GM19043 (cell line): ENCODE measurements around the gene LY6G6C.

Source experiments
- ATAC-seq: cut with Tn5 transposase; IDR thresholded peaks from one replicate; pipeline ENCODE4 v1.9.1; 2021; ENCODE audit warnings: low read depth; ENCODE audit not compliant: unreplicated experiment

The LY6G6C gene

DNA sequence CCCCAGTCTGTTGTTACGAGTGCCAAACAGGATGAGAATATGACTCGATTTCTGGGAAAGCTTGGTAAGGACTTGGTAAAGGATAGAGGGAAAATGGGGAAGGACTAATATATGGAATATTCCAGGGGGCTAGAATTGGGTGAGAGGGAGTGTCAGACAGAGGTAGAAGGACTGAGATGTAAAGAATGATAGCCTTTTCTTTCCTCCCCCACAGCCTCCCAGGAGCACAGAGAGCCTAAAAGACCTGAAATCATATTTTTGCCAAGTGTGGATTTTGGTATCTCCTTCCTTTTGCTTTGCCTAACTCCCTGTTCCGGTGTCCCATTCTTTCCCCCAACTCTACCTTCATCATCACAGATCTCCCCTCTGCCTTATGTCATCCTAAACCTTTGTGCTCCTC, 21.3 kb upstream of the LY6G6C start:
- no peak for ATAC-seq

DNA sequence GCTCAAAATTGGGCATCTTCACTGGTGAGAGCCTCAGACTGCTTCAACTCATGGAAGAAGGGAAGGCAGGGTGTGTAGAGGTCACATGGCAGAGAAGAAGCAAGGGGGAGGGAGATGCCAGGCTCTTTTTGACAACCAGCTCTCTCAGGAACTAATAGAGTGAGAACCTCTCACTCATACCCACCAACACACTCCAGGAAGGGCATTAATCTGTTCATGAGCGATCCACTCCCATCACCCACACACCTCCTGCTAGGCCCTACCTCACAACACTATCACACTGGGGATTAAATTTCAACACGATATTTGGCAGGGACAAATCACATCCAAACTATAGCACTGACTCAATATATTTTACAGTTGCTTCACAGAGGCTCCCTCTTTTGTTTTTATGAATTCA, 20.3 kb upstream of the LY6G6C start:
- ATAC-seq, result no peak

DNA sequence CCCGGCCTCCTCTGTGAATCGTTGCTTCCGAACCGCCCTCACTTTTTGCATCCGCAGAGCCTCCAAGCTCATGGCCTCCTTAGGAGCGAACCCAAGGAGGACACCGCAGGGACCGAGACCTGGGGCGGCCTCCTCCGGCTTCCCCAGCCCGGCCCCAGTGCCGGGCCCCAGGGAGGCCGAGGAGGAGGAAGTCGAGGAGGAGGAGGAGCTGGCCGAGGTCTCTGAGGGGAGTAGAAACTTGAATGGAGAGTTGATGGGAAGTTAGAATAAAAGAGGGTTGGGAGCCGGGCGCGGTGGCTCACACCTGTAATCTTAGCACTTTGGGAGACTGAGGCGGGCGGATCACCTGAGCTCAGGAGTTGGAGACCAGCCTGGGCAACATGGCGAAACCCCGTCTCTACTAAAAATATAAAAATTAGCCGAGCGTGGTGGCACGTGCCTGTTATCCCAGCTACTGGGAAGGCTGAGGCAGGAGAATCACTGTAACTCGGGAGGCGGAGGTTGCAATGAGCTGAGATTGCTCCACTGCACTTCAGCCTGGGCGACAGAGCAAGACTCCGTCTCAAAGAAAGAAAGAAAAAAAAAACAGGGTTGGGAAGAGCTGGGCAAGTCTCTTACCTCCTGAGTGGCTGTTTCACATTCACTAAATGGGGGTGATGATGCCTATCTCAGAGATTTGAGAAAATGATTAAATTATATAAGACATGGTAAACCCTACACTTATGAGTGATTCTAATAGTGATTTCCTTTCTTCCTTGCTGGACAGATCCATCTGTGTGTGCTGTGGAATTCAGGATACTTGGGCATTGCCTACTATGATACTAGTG, 19.1 kb upstream of the LY6G6C start:
- ATAC-seq, result no peak

DNA sequence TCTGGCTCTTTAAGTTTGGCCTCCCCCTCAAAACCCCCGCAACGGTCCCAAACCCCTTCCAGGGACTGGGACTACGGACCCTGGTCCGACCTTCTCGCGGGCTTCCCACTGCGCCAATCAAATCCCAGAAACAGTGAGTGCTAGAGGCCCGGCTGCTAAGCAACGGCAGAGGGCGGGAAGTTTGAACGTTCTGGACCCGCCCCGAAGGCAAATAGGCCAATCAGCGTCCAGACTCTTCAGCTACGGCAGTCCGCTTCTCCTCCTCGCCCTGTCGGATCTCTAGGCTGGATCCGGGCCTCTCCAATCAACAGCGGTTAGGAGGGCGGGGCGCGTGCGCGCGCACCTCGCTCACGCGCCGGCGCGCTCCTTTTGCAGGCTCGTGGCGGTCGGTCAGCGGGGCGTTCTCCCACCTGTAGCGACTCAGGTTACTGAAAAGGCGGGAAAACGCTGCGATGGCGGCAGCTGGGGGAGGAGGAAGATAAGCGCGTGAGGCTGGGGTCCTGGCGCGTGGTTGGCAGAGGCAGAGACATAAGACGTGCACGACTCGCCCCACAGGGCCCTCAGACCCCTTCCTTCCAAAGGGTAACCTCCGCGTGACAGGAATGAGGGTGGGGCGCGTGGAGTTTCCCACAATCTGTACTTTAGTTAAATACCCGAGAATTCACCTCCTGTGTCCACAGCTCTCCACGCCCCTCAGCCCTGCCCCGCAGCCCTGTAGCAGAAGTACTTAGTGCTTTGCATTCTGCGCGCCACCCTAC, 18.3 kb upstream of the LY6G6C start, which contains the start of gene MSH5:
Gene MSH5 (plus strand): TSS at position 367 of the 758 bp plus-strand sequence. CDS start 462 bp downstream, outside the sequence.
- peak; percentile 70 for ATAC-seq

DNA sequence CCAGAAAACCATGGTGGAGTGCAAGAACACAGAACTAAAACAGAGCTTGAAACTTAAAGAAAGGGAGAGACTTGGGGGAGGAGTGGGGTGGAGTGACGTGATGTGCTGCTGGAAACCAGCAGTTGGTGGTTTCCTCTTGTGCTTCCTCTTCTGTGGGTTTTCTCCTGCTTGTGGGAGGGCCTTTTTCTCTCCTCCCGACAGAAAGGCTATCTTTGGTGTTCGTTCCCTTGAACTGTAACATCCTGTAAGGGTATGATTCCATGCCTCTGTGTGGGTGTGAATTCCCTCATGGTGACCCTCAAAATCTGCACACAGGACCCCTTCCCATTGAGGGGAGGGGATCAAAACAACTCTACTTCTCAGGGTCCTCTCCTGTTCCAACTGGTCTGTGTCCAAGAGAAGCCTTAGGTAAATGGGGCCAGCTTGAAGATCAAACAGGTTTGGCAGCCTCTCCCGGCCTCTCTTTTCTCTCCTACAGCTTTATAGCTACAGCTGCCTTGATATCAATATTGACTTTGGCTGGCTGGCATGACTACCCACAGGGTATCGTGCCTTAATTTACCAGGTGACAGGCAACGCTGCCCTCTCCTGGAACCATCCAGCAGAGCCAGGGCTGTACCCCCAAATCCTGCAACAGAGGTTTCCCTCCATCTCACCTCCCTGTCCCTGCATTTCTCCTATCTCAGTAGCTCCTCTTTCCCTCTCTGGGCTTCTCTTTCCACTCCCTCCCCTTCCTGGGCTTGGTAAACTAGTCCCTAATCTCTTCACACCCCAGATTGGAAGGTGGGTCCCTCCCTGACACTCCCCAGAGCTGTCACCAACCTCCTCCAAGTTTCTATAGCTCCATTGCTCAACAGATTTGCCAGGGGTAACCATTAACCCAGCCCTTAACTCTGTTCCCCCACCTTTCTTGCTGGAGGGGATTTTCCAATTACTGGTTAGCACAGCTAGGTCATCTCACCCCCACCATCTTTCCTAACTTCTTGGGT, 16.7 kb upstream of the LY6G6C start:
- ATAC-seq, result no peak

DNA sequence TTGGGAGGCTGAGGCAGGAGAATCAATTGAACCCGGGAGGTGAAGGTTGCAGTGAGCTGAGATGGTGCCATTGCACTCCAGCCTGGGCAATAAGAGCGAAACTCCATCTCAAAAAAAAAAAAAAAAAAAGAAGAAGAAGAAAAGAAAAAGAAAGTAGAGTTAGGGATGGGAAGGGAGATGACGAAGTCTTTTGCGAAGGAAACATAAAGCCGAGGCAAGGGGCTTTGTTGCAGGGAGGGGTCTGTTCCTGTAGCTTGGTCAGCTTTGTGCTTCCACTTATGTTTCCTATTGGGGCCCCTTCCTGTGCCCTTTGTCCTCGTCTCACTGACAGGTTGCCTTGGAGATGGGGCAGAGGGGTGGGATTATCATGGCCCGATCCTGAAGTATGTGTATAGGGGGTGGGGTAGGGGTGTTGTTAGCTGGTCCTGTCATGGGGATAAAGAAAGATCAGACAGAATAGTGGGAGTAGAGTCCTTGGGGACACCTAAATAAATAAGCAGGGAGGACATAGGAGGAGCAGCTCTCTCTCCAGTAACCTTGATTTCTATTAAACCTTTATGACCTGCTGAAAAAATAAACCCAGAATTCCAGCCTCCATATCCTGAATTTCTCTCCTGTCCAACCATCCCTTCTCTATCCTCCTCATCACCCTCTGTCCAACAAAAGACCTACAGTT, 15.9 kb upstream of the LY6G6C start:
- ATAC-seq, result no peak

DNA sequence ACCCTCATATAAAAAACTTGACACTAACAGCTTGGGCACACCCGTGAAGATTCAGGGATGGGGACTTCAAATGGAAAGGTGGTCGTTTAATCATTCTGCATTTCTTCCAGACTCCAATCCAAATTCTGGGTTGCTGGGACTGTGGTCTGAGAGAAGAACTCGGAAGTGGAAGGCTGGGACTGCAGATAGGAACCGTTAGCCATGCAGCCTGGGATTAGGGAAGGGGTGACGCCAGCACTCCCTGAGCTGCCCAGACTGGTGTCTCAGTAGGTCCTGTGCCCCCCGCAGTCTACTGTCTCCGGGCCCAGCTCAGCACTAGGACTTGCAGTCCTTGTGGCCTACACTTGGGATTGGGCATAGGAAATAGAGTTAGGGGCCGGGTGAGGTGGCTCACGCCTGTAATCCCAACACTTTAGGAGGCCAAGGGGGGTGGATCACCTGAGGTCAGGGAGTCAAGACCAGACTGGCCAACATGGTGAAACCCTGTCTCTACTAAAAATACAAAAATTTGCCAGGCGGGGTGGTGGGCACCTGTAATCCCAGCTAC, 15.3 kb upstream of the LY6G6C start:
- no peak for ATAC-seq

DNA sequence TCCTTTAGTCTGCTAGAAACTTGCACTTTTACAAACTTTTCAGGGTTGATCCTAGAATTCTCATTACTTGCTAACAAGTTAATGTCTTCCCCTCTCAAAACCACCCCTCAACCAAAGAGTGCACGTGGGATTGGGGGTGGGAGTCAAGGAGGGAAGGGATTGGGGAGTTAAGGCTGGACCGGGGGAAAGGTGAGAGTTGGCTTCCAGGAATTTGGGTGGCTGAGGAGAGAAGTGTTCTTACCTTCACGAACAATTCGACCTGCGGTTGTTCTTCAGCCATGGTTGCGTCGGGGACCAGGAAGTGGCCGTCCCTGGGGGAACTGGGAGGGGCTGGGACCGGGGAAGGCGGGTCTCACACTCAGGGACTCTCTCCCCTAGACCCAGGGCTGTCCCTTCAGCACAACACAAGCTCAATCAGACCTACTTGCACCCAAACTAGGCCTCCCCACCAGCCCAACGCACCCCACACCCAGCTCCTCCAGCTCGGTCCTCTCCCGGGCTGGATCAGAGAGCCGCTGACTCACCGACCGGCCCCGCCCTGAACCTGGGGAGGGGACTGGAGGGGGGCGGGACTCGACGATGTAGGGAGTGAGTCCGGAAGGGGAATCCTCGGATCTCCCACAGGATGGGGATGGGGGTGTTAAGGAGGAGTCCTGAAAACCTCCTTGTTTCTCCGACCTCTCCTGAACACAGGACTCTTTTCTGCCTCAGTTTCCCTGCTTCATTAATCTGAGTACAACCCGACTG, 14.6 kb upstream of the LY6G6C start, which contains the start of gene CLIC1:
Gene CLIC1 (minus strand): TSS at position 510 of the 747 bp plus-strand sequence. CDS start 230 bp downstream, at position 280.
- ATAC-seq, result peak; percentile 33

DNA sequence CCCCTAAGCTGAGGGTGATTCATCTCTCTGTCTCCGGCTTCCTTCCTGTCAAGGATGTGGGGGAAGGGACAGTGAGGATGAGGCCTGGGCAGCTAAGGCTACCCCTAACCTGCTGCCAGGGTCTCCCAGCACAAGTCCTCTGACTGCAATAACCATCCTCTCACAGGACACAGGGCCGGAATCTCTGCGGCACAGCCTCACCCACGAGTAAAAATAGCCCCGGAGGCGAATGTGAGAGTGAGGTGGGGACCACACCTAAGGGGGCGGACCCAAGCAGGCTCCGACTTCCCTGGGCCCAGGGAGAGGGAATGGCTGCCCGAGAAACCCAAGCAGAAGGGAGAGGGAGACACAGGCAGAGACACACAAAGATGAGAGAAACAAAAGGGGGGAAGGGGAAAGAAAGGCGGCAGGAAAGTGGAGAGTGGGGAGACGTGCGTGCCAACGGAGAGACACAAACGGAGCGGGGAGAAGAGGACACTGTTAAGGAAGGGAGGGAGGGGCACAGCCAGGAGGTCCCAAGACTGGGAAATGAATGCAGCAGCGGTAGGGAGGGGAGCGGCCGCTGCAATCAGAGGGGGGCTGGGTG, 13.4 kb upstream of the LY6G6C start:
- ATAC-seq, result no peak

DNA sequence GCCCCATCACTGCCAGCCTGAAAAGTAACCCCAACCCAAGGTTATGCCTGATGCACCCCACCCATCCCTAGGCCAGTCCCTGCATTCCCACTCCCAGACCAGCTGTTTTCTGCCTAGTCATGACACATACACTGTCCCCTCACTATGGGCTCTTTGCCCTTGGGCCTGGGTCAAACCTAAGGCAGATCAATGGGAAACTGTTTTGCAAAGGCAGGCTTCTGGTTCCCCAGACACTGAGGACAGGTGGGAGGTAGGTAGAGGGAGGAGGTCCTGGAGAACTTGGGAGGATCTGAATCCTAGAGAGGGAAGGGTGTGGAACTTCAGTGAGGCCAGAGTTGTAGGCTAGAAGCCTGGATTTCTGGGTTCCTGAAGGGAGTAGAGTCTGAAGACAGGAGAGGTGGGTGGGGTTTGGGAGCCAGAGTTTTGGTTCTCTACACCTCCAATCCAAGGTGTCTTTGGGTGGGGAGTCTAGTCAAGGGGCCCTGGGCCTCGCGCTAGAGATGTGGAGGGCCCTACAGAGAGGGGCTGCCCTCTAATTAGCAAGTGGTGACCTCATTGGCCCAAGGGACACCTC, 12.8 kb upstream of the LY6G6C start:
- ATAC-seq, result no peak

DNA sequence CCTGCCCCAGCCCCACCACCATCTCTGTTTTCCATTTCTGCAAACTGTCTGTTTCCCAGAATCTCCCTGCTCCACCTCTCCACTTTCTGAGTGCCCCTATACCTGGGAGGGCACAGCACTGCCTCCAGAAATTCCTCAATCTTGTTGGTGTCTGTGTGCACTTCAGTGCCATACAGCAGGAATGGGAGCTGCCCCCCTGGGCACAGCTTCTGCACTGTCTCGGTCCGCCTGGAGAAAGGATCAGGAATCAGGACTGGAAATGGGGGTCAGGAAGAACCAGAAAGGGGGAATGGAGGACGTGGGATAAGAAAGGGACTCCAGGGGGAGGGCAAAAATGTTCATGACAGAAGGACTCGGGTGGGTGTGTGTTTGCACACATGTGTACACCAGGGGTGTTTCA, 12.2 kb upstream of the LY6G6C start:
- no peak for ATAC-seq

DNA sequence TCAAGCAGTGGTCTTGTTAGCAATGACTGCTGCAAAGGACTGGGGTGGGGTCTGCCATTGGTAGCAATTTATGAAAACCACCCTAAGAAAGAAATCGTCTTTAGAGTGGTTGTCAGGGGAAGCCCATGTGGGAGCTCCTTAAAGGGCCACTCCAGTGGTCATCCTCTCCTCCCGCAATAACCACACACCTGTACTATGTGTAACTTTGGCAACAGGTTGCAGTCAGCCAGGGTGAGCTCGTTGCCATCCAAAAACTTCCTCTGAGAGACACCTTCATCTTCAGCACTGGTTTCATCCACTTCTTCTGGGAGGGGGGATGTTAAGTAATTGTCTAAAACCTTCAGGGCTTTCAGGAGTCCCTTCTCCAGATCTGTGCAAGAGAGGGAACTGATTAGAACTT, 10.5 kb upstream of the LY6G6C start:
- ATAC-seq, result no peak

DNA sequence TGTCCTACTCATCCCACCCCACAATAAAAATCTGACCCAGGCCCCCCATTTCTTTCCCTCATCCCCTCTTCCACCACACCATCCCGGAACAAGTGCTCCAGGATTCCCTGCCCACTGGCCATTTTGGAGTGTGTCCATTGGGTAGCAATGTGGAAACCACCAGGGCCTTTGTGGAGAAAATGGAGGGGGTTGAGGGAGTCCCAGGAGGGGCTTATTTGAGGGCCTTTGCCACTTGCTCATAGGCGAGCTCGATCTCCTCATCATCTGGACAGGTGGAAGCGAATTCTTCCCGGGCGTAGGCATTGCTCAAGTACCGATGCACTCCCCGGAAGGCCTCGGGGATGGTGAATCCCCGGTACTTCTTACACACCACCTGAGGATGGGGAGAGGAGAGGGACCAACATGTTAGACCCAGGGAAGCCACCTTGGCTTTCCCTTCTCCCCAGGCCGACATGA, 9.1 kb upstream of the LY6G6C start:
- ATAC-seq, result no peak

DNA sequence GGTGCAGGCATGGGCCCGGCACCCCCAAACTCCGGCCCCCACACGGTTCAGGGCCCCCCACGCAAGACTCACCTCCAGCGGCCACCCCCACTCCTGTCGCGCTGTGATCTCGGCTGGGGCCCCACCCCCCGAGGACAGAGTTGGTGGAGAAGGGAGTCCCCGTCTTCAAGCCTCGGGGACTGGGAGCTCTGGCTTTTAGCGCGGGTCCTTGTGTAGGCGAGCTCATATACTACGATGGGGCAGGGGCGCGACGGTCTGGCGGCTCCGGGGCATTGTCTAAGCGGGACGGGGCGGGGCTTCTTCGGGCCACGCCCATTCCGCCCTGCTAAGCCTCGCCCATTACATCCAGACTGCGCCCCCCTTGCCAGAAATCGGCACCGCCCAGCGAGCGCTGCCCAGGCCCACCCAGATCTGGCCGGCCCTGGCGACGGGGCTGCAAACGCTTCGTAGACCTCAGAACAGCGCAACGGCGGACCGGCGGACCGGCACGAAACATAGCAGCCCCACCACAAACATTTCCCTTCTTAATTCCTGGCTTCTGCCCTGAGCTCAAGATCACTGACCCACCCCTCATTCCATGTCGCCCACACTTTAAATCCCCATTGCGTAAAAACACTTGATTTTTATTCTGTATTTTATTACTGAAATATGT, 8.6 kb upstream of the LY6G6C start:
- no peak for ATAC-seq

DNA sequence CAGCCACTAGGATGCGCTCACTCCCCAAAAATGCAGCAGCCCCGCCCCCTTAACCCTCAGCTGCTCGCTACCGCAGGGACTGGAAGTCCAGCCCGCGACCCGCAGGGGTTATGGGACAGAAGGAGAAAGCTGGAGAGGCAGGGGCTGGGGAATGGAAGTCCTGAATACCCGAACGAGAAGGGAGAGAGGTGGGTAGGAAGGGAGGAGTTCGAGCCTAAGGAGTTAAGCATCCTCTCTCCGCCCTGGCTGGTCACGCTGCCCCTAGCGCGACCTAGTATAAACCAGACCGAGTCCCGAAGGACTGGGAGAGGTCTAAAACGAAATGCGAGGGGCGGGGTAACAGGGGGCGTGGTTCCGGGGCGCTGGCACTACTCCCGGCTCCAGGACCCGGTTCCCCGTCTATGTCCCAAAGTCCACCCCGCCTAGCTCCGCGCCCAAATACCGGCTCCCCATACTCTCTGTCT, 8.0 kb upstream of the LY6G6C start:
- no peak for ATAC-seq

DNA sequence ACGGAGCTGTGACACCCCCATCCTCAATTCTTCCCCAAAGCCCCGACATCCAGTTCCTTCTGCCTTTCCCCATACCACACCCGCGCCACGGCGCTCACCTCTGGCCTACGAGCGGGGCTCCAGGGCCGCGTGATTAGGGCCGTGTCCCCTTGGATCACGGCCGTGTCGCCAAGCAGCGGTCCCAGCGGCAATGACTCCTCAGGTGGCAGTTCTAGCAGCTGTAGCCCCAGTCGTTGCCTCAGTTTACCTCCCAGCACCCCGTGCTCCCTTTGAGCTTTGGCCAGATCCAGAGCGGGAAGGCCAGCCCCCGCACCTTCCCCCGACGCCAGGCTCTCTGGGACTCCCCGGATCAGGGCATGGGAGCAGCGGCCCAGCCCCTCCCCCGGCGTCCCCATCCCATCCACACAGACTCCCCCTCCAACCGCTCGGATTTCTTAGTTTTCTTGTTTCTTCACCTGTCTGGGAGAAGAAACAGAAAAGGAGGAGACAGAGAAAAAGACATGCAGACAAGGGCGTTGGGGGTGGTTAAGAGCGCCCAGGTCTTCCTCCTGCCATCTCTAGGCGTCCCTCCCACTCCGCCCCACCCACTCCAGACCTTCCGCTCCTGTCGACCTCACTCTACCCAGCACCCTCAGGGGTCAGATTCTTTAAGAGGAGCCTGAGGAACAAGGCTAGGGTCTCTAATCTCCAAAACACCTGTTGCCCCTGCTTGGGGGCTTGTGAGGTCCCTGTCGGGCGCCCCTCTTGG, 7.4 kb upstream of the LY6G6C start, which contains the start of gene DDAH2:
Gene DDAH2 (minus strand): TSS at position 533 of the 748 bp plus-strand sequence. CDS start 138 bp downstream, at position 395.
- no peak for ATAC-seq
